ENCODE measurements around the gene TMEM187. TPM values are rescaled to one million over a fixed set of nuclear protein-coding genes. Genes with fewer than 3 reads are reported as not detected.

TMEM187 gene
- total RNA-seq (3.8 and 5.5 TPM in 2 replicates), polyA plus RNA-seq (3.2 and 6.4 TPM in 2 replicates), polyA minus RNA-seq (5.3 and 12.3 TPM in 2 replicates)
- total RNA-seq (2013), result 5.6 TPM

- peaks cover 38 to 42% of the 10 kb centered on the region in 2 donors for H3K4me1 ChIP-seq (ENCODE audit: control insufficient read depth in 2 of 2, insufficient read depth in 2 of 2, low read length in 2 of 2)
- H2AFZ ChIP-seq (ENCODE audit: insufficient read depth, low read depth, low read length, poor library complexity, severe bottlenecking), result peak within 1 kb of the TSS; percentile 71
- peak within 1 kb of the TSS; percentile 100 for H3K27ac ChIP-seq (ENCODE audit: low read length in 2 of 2)
- H3K9me3 Mint-ChIP-seq (ENCODE audit: insufficient read depth), result no peaks in the 10 kb centered on the region
- H3K4me3 Mint-ChIP-seq, result peak within 1 kb of the TSS; percentile 100
- H3K79me2 ChIP-seq (ENCODE audit: control insufficient read depth, insufficient read depth, low read length), result peaks cover 38% of the 10 kb centered on the region
- H3K4me2 ChIP-seq (replicated peaks; ENCODE audit: low read depth, low read length, poor library complexity, severe bottlenecking), result peak within 1 kb of the TSS; percentile 70
- peak within 1 kb of the TSS; percentile 100 for H3K9ac ChIP-seq (ENCODE audit: low read length)
- peak within 1 kb of the TSS; percentile 100 for H3K27ac Mint-ChIP-seq
- no peaks in the 10 kb centered on the region for H3K9me3 ChIP-seq (ENCODE audit: control extremely low read depth in 1 of 3, control insufficient read depth in 2 of 3, insufficient read depth in 1 of 3, low read length in 2 of 3)
- H4K20me1 ChIP-seq (ENCODE audit: control insufficient read depth, insufficient read depth, low read length, poor library complexity, severe bottlenecking), result peaks cover 20% of the 10 kb centered on the region
- H3K27me3 Mint-ChIP-seq, result no peaks in the 10 kb centered on the region
- intact Hi-C loops (cut with micrococcal nuclease), result loop anchor here (2.0 to 5.0 kb wide), 4 partner anchors 35 to 405 kb away; partner anchors contain the start of genes EMD and IRAK1
- ATAC-seq (ENCODE audit: low read depth) (peak; percentile 57), DNase-seq (peak; percentile 92)
- H3K27me3 ChIP-seq (replicated peaks in 1 of 4; ENCODE audit: control extremely low read depth in 1 of 4, control insufficient read depth in 3 of 4, insufficient read depth in 4 of 4, low read length in 3 of 4), result no peaks in the 10 kb centered on the region
- CTCF ChIA-PET, result interaction anchor here (2.1 kb wide), 1 partner anchor 48 kb away, joined by 5 read pairs; no protein-coding TSS in a partner anchor
- peak within 1 kb of the TSS; percentile 64 to 99 (median 97) for H3K4me3 ChIP-seq (ENCODE audit: control extremely low read depth in 1 of 5, extremely low read depth in 1 of 5, insufficient read depth in 1 of 5, low read depth in 2 of 5, low read length in 4 of 5)
- TF ChIP-seq EZH2 (IDR thresholded peaks at IDR 0.05; ENCODE audit: borderline replicate concordance, insufficient read depth, low read depth, low read length, poor library complexity, severe bottlenecking) (no peak), CTCF (IDR thresholded peaks at IDR 0.05) (no peak)
- under 1% methylated on average over 81 of the region's 103 CpGs for WGBS (ENCODE audit: insufficient coverage)
- H3K36me3 ChIP-seq (replicated peaks in 1 of 2; ENCODE audit: control extremely low read depth in 1 of 2, control insufficient read depth in 1 of 2, extremely low read depth in 1 of 2, insufficient read depth in 2 of 2, low read length in 1 of 2), result peaks cover 0 to 4% of the 10 kb centered on the region in 2 experiments
- peaks cover 40% of the 10 kb centered on the region for H3K4me1 Mint-ChIP-seq
- POLR2A ChIA-PET, result interaction anchor here (1.0 to 2.5 kb wide), 2 partner anchors 46 to 425 kb away, joined by 3 to 35 read pairs; partner anchors contain the start of gene ARHGAP4
Observed at GRCh38 chrX:153972368-153973126, at the start of gene TMEM187. TMEM187 (plus strand) TSS chrX:153972754; CDS start chrX:153982063, 9,309 bp downstream.
